Measurements from ENCODE around the gene RBM6.
"Not testable (repeated sequence)": the region's sequence is repeated elsewhere in the genome, so short reads cannot be mapped to it uniquely, and the experiment has no call there.

Gene RBM6

GRCh38 chr3:49928481-49929017, 11.4 kb upstream of the RBM6 start:
- ATAC-seq (replicated peaks): no peak
- Mint-ChIP-seq H3K4me3 (peak overlapping the region; percentile 94 to 97), H3K27ac (peak overlapping the region; percentile 95), H3K27me3 (no peaks in the 10 kb centered on the region), H3K36me3 (peaks cover 4 to 10% of the 10 kb centered on the region in 2 donors), H3K4me1 (peaks cover 5 to 21% of the 10 kb centered on the region in 2 donors), H3K9me3 (no peaks in the 10 kb centered on the region)
- DNase-seq: no peak

GRCh38 chr3:49929291-49930167, 10.4 kb upstream of the RBM6 start, which contains the start of gene MON1A:
TSS of gene MON1A (minus strand) at chr3:49929811. CDS start at chr3:49913346, 16,465 bp downstream.
- Mint-ChIP-seq H3K27ac (peak within 1 kb of the TSS; percentile 95), H3K4me3 (peak within 1 kb of the TSS; percentile 94 to 97), H3K9me3 (no peaks in the 10 kb centered on the region), H3K27me3 (no peaks in the 10 kb centered on the region), H3K36me3 (peaks cover 4 to 6% of the 10 kb centered on the region in 2 donors), H3K4me1 (peaks cover 5 to 21% of the 10 kb centered on the region in 2 donors)
- ATAC-seq (replicated peaks) (peak; percentile 95 to 97), DNase-seq (peak; percentile 89)

- DNase-seq (no peak), ATAC-seq (replicated peaks) (no peak)
- Mint-ChIP-seq H3K4me3 (peak overlapping the region; percentile 94 to 97), H3K4me1 (peaks cover 5 to 21% of the 10 kb centered on the region in 2 donors), H3K36me3 (peaks cover 4 to 6% of the 10 kb centered on the region in 2 donors), H3K9me3 (no peaks in the 10 kb centered on the region), H3K27ac (peak overlapping the region; percentile 95), H3K27me3 (no peaks in the 10 kb centered on the region)
Measured at GRCh38 chr3:49930168-49930690, 9.7 kb upstream of the RBM6 start.

- peaks cover 3 to 4% of the 10 kb centered on the region in 2 donors for H3K36me3 Mint-ChIP-seq
- peaks cover 5 to 21% of the 10 kb centered on the region in 2 donors for H3K4me1 Mint-ChIP-seq
- H3K27me3 Mint-ChIP-seq: no peaks in the 10 kb centered on the region
- no peak overlapping the region for H3K27ac Mint-ChIP-seq
- ATAC-seq (replicated peaks): no peak
- DNase-seq: no peak
- no peak overlapping the region for H3K4me3 Mint-ChIP-seq
- no peaks in the 10 kb centered on the region for H3K9me3 Mint-ChIP-seq
Measured at GRCh38 chr3:49930922-49931321, 9.0 kb upstream of the RBM6 start.

- not testable (repeated sequence) for DNase-seq; ATAC-seq (replicated peaks); H3K27me3 Mint-ChIP-seq; H3K4me3 Mint-ChIP-seq; H3K9me3 Mint-ChIP-seq; H3K36me3 Mint-ChIP-seq; H3K27ac Mint-ChIP-seq
- H3K4me1 Mint-ChIP-seq: peaks cover 5 to 21% of the 10 kb centered on the region in 2 donors
Measured at GRCh38 chr3:49932281-49932680, 7.7 kb upstream of the RBM6 start.

GRCh38 chr3:49937090-49937489, 2.9 kb upstream of the RBM6 start:
- Mint-ChIP-seq H3K27ac (no peak overlapping the region), H3K27me3 (no peaks in the 10 kb centered on the region), H3K4me1 (peaks cover 6 to 22% of the 10 kb centered on the region in 2 donors), H3K36me3 (peaks cover 3 to 8% of the 10 kb centered on the region in 2 donors), H3K9me3 (no peaks in the 10 kb centered on the region), H3K4me3 (no peak overlapping the region)
- DNase-seq: no peak
- no peak for ATAC-seq (replicated peaks)

GRCh38 chr3:49940667-49941249, 808 bp downstream of the RBM6 start:
- ATAC-seq (replicated peaks) (no peak), DNase-seq (no peak)
- H3K27ac Mint-ChIP-seq: peak overlapping the region; percentile 98
- peaks cover 15 to 25% of the 10 kb centered on the region in 2 donors for H3K36me3 Mint-ChIP-seq
- peak overlapping the region; percentile 96 to 99 for H3K4me3 Mint-ChIP-seq
- no peaks in the 10 kb centered on the region for H3K27me3 Mint-ChIP-seq
- peaks cover 16 to 44% of the 10 kb centered on the region in 2 donors for H3K4me1 Mint-ChIP-seq
- H3K9me3 Mint-ChIP-seq: peaks cover 2 to 3% of the 10 kb centered on the region in 2 donors

GRCh38 chr3:49942651-49943050, 2.7 kb downstream of the RBM6 start:
- DNase-seq: peak; percentile 18
- H3K36me3 Mint-ChIP-seq: peaks cover 21 to 37% of the 10 kb centered on the region in 2 donors
- peaks cover 2 to 3% of the 10 kb centered on the region in 2 donors for H3K9me3 Mint-ChIP-seq
- peaks cover 24 to 63% of the 10 kb centered on the region in 2 donors for H3K4me1 Mint-ChIP-seq
- H3K27me3 Mint-ChIP-seq: no peaks in the 10 kb centered on the region
- H3K27ac Mint-ChIP-seq: peak overlapping the region; percentile 47
- H3K4me3 Mint-ChIP-seq: peak overlapping the region; percentile 19 to 45
- no peak for ATAC-seq (replicated peaks)

- Mint-ChIP-seq H3K4me1 (peaks cover 19 to 24% of the 10 kb centered on the region in 2 donors), H3K9me3 (no peaks in the 10 kb centered on the region), H3K27me3 (no peaks in the 10 kb centered on the region), H3K27ac (no peak overlapping the region), H3K4me3 (no peak overlapping the region), H3K36me3 (peaks cover 6 to 13% of the 10 kb centered on the region in 2 donors)
- DNase-seq (no peak), ATAC-seq (replicated peaks) (no peak)
Measured at GRCh38 chr3:49952924-49953323, 13.0 kb downstream of the RBM6 start.

GRCh38 chr3:49955636-49956035, 15.7 kb downstream of the RBM6 start:
- DNase-seq (no peak), ATAC-seq (replicated peaks) (no peak)
- peak overlapping the region; percentile 62 for H3K27ac Mint-ChIP-seq
- H3K9me3 Mint-ChIP-seq: no peaks in the 10 kb centered on the region
- H3K4me3 Mint-ChIP-seq: no peak overlapping the region
- no peaks in the 10 kb centered on the region for H3K27me3 Mint-ChIP-seq
- peaks cover 18 to 23% of the 10 kb centered on the region in 2 donors for H3K4me1 Mint-ChIP-seq
- peaks cover 7 to 22% of the 10 kb centered on the region in 2 donors for H3K36me3 Mint-ChIP-seq

GRCh38 chr3:49966233-49966942, 26.4 kb downstream of the RBM6 start:
- Mint-ChIP-seq H3K4me1 (peaks cover 3 to 15% of the 10 kb centered on the region in 2 donors), H3K27me3 (no peaks in the 10 kb centered on the region), H3K4me3 (no peak overlapping the region), H3K27ac (no peak overlapping the region), H3K36me3 (peaks cover 10 to 27% of the 10 kb centered on the region in 2 donors), H3K9me3 (no peaks in the 10 kb centered on the region)
- ATAC-seq (replicated peaks) (no peak), DNase-seq (no peak)

GRCh38 chr3:49967291-49967690, 27.3 kb downstream of the RBM6 start:
- DNase-seq (no peak), ATAC-seq (replicated peaks) (no peak)
- no peaks in the 10 kb centered on the region for H3K9me3 Mint-ChIP-seq
- no peaks in the 10 kb centered on the region for H3K27me3 Mint-ChIP-seq
- no peak overlapping the region for H3K4me3 Mint-ChIP-seq
- H3K36me3 Mint-ChIP-seq: peaks cover 10 to 31% of the 10 kb centered on the region in 2 donors
- H3K4me1 Mint-ChIP-seq: peaks cover 3 to 15% of the 10 kb centered on the region in 2 donors
- H3K27ac Mint-ChIP-seq: peak overlapping the region; percentile 32

- ATAC-seq (replicated peaks) (no peak), DNase-seq (no peak)
- peaks cover 16 to 38% of the 10 kb centered on the region in 2 donors for H3K36me3 Mint-ChIP-seq
- no peak overlapping the region for H3K27ac Mint-ChIP-seq
- no peaks in the 10 kb centered on the region for H3K9me3 Mint-ChIP-seq
- H3K27me3 Mint-ChIP-seq: no peaks in the 10 kb centered on the region
- no peak overlapping the region for H3K4me3 Mint-ChIP-seq
- peaks cover 3 to 15% of the 10 kb centered on the region in 2 donors for H3K4me1 Mint-ChIP-seq
Measured at GRCh38 chr3:49968346-49968745, 28.4 kb downstream of the RBM6 start.

- no peaks in the 10 kb centered on the region for H3K9me3 Mint-ChIP-seq
- DNase-seq: no peak
- H3K27me3 Mint-ChIP-seq: no peaks in the 10 kb centered on the region
- peaks cover 2 to 8% of the 10 kb centered on the region in 2 donors for H3K4me1 Mint-ChIP-seq
- no peak for ATAC-seq (replicated peaks)
- H3K4me3 Mint-ChIP-seq: no peak overlapping the region
- peaks cover 14 to 27% of the 10 kb centered on the region in 2 donors for H3K36me3 Mint-ChIP-seq
- H3K27ac Mint-ChIP-seq: no peak overlapping the region
Measured at GRCh38 chr3:49972656-49973055, 32.7 kb downstream of the RBM6 start.
